Measurements from ENCODE around the gene OR4D2. TPM values are rescaled to one million over a fixed set of nuclear protein-coding genes. Genes with fewer than 3 reads are reported as not detected.
A peak's percentile ranks its signal among the peaks of the same experiment; 100 is the strongest.

Gene OR4D2
- total and polyA plus RNA-seq, 2 of the 13 experiments (the other 11 are each of a cell fraction or from before 2014, with no cell fraction given), result not detected

GRCh38 chr17:58117382-58117781 lies 49.4 kb upstream of the OR4D2 start:
- POLR2A ChIA-PET, result no interaction called here
- BruUV-seq (replicated peaks), result no TSS peak
- Histone ChIP-seq H3K9me3 (ENCODE audit: low read length) (no peaks in the 10 kb centered on the region), H3K27me3 (ENCODE audit: control insufficient read depth in 1 of 2, insufficient read depth in 2 of 2, low read length in 2 of 2) (peaks cover 0 to 1% of the 10 kb centered on the region in 2 experiments; a peak in 1 of 5 replicates), H3K4me3 (replicated peaks in 1 of 3; ENCODE audit: insufficient read depth in 1 of 3, low read depth in 2 of 3, low read length in 3 of 3) (no peak overlapping the region), H3K4me1 (ENCODE audit: insufficient read depth, low read length) (no peaks in the 10 kb centered on the region), H3K36me3 (replicated peaks in 1 of 2; ENCODE audit: control insufficient read depth in 1 of 2, insufficient read depth in 2 of 2, low read length in 2 of 2) (no peaks in the 10 kb centered on the region), H3K9ac (ENCODE audit: insufficient read depth, low read depth, low read length) (no peak overlapping the region), H4K20me1 (ENCODE audit: insufficient read depth, low read length) (no peaks in the 10 kb centered on the region), H3K4me2 (ENCODE audit: low read depth, low read length) (no peak overlapping the region), H3K27ac (ENCODE audit: extremely low read length, insufficient read depth, low read length) (no peak overlapping the region), H2AFZ (ENCODE audit: low read length) (no peak overlapping the region), H3K79me2 (ENCODE audit: insufficient read depth, low read length) (no peaks in the 10 kb centered on the region)
- no peak for DNase-seq (ENCODE audit: low spot score)
- in situ Hi-C loops (cut with HindIII; ENCODE audit: extremely low pct_ligation_motif_present, low pct_unique_long_range_greater_than_20kb), result loop anchor here (10.0 kb wide), 2 partner anchors 223 to 263 kb away; partner anchors contain the start of gene MRPS23
- ATAC-seq, result no peak
- CTCF ChIA-PET (ENCODE audit: low intra/inter-chr PET ratio, low total read pairs), result no interaction called here
- WGBS (ENCODE audit: low lambda C conversion rate), result 21% methylated on average over 5 of the region's 5 CpGs
- FAIRE-seq, result no peak
- intact Hi-C loops (cut with micrococcal nuclease; ENCODE audit: unreplicated experiment), result no loop called here
- TF ChIP-seq, protein P1, sequence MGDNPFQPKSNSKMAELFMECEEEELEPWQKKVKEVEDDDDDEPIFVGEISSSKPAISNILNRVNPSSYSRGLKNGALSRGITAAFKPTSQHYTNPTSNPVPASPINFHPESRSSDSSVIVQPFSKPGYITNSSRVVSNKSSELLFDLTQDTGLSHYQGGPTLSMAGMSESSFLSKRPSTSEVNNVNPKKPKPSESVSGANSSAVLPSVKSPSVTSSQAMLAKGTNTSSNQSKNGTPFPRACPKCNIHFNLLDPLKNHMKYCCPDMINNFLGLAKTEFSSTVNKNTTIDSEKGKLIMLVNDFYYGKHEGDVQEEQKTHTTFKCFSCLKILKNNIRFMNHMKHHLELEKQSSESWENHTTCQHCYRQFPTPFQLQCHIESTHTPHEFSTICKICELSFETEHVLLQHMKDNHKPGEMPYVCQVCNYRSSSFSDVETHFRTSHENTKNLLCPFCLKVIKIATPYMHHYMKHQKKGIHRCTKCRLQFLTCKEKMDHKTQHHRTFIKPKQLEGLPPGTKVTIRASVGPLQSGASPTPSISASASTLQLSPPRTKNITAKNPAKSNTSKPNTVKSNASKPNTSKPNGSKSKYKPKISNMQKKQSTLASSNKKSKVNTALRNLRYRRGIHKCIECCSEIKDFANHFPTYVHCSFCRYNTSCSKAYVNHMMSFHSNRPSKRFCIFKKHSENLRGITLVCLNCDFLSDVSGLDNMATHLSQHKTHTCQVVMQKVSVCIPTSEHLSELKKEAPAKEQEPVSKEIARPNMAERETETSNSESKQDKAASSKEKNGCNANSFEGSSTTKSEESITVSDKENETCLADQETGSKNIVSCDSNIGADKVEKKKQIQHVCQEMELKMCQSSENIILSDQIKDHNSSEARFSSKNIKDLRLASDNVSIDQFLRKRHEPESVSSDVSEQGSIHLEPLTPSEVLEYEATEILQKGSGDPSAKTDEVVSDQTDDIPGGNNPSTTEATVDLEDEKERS (CRISPR knock-in tag; IDR thresholded peaks at IDR 0.05), result no peak
- TF ChIP-seq ZNF34 (CRISPR knock-in tag; IDR thresholded peaks at IDR 0.05; ENCODE audit: borderline replicate concordance), result no peak
- peak; percentile 99 for TF ChIP-seq CREB1 (IDR thresholded peaks at IDR 0.05)
- TF ChIP-seq CREB1 (CRISPR knock-in tag; IDR thresholded peaks at IDR 0.05), result no peak
- TF ChIP-seq KDM1A (CRISPR knock-in tag; IDR thresholded peaks at IDR 0.05), result no peak
- TF ChIP-seq, protein P2, sequence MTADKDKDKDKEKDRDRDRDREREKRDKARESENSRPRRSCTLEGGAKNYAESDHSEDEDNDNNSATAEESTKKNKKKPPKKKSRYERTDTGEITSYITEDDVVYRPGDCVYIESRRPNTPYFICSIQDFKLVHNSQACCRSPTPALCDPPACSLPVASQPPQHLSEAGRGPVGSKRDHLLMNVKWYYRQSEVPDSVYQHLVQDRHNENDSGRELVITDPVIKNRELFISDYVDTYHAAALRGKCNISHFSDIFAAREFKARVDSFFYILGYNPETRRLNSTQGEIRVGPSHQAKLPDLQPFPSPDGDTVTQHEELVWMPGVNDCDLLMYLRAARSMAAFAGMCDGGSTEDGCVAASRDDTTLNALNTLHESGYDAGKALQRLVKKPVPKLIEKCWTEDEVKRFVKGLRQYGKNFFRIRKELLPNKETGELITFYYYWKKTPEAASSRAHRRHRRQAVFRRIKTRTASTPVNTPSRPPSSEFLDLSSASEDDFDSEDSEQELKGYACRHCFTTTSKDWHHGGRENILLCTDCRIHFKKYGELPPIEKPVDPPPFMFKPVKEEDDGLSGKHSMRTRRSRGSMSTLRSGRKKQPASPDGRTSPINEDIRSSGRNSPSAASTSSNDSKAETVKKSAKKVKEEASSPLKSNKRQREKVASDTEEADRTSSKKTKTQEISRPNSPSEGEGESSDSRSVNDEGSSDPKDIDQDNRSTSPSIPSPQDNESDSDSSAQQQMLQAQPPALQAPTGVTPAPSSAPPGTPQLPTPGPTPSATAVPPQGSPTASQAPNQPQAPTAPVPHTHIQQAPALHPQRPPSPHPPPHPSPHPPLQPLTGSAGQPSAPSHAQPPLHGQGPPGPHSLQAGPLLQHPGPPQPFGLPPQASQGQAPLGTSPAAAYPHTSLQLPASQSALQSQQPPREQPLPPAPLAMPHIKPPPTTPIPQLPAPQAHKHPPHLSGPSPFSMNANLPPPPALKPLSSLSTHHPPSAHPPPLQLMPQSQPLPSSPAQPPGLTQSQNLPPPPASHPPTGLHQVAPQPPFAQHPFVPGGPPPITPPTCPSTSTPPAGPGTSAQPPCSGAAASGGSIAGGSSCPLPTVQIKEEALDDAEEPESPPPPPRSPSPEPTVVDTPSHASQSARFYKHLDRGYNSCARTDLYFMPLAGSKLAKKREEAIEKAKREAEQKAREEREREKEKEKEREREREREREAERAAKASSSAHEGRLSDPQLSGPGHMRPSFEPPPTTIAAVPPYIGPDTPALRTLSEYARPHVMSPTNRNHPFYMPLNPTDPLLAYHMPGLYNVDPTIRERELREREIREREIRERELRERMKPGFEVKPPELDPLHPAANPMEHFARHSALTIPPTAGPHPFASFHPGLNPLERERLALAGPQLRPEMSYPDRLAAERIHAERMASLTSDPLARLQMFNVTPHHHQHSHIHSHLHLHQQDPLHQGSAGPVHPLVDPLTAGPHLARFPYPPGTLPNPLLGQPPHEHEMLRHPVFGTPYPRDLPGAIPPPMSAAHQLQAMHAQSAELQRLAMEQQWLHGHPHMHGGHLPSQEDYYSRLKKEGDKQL (CRISPR knock-in tag; IDR thresholded peaks at IDR 0.05; ENCODE audit: low read depth), result no peak
- no peak for TF ChIP-seq SALL1 (CRISPR knock-in tag; IDR thresholded peaks at IDR 0.05)
- TF ChIP-seq ZNF598 (CRISPR knock-in tag; IDR thresholded peaks at IDR 0.05; ENCODE audit: borderline replicate concordance), result no peak
- no peak for TF ChIP-seq ZNF121 (CRISPR knock-in tag; IDR thresholded peaks at IDR 0.05)
- no peak for TF ChIP-seq AHR (CRISPR knock-in tag; IDR thresholded peaks at IDR 0.05)
- TF ChIP-seq, protein P3, sequence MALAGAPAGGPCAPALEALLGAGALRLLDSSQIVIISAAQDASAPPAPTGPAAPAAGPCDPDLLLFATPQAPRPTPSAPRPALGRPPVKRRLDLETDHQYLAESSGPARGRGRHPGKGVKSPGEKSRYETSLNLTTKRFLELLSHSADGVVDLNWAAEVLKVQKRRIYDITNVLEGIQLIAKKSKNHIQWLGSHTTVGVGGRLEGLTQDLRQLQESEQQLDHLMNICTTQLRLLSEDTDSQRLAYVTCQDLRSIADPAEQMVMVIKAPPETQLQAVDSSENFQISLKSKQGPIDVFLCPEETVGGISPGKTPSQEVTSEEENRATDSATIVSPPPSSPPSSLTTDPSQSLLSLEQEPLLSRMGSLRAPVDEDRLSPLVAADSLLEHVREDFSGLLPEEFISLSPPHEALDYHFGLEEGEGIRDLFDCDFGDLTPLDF (CRISPR knock-in tag; IDR thresholded peaks at IDR 0.05), result no peak
- TF ChIP-seq ZNF20 (CRISPR knock-in tag; IDR thresholded peaks at IDR 0.05), result no peak
- no peak for TF ChIP-seq SUZ12 (IDR thresholded peaks at IDR 0.05; ENCODE audit: low read depth, low read length)
- TF ChIP-seq, protein P4, sequence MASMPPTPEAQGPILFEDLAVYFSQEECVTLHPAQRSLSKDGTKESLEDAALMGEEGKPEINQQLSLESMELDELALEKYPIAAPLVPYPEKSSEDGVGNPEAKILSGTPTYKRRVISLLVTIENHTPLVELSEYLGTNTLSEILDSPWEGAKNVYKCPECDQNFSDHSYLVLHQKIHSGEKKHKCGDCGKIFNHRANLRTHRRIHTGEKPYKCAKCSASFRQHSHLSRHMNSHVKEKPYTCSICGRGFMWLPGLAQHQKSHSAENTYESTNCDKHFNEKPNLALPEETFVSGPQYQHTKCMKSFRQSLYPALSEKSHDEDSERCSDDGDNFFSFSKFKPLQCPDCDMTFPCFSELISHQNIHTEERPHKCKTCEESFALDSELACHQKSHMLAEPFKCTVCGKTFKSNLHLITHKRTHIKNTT (CRISPR knock-in tag; IDR thresholded peaks at IDR 0.05), result no peak
- no peak for TF ChIP-seq FLYWCH1 (CRISPR knock-in tag; IDR thresholded peaks at IDR 0.05)
- no peak for TF ChIP-seq ARHGAP35 (CRISPR knock-in tag; IDR thresholded peaks at IDR 0.05; ENCODE audit: borderline replicate concordance)

All from HepG2 (cell line).